ENCODE data around the gene NGEF.

The NGEF gene

DNA sequence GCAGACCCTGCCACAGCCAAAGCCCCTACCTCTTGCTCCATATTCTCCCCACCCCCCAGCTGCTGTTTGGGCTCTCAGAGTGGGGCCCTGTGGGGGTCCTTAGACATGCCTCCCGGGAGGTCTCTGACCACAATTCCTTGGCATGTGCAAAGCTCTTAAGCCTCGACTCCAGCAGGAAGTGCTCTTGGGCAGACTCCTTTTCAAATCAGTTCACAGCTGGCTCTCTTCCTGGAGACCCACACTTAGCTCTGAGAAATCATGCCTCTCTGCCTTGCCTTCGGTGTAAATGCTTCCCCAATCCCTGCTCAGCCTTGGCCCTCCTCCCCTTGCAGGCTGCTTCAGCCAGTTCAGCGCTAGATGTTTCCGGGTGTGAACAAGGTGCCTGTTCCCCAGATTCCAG lies 46.9 kb downstream of the NGEF start:
- FAIRE-seq, result no peak

DNA sequence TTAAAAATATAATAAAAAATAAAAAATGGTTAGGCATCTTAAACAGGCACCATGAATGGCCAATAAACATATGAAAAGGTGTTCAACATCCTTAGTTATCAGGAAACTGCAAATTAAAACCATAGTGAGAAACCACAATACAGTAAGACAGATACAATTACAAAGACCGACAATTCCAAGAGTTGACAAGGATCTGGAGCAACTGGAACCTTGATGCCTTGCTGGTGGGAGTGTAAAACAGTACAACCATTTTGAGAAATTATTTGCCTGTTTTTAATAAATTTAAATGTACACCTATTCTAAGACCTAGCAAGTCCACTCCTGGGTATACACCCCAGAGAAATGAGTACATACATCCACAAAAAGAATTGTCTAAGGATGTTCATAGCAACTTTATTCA lies 49.1 kb downstream of the NGEF start:
- FAIRE-seq, result no peak

DNA sequence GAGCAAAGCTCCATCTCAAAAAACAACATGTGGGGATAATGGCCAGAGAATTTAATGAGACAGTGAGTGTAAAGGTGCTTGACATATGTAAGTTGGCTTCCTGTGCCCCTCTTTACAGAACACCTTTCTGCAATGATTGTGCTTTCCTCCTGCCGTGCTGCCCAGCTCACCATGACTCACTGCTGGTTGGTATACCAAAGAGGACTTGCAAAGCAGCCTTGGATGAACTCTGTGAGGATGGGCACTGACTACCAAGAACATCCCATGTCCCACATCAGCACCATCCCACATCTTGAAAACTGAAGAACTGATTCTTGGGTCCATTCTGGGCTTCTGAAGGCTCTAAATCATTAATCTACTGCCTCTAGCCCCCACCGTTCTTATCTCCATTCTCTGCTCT lies 52.2 kb downstream of the NGEF start:
- no peak for FAIRE-seq

DNA sequence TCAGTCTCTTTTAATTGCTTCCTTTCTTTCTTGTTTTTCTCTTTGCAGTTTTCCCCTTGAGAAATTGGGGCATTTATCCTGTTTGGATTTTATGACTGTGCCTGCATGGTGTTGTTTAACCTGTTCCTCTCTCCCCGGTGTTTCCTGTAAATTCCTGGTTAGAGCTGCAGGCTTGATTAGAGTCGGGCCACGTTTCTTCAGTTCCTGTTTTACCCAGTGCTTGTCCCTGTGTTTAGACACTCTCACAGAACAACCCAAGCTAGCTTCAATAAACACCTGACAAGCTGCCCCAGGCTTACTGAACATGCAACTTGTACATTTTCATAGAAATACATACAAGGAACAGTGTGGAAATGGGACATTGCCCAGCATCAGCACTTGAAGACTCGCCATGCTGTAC lies 53.9 kb downstream of the NGEF start:
- no peak for FAIRE-seq

DNA sequence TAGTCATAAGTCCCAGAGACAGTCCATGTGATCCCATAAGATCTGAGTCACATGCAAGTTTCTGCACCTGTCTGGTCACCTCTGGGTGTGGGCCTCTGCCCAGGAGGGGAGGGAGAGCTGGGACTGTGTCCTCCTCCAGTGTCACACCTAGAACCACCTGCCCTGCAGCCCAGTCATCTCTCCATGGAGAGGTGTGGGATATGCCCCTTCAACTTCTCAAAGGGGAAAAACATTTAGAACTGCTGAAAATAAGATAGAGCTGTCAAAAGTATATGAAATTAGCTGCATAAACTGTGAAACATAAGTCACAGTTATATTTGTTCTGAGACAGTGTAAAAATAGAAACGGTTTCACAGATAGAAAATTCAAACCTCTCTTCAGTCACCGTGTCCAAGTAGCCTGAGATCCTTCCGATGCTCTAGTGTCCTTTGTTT lies 55.4 kb downstream of the NGEF start:
- no peak for FAIRE-seq

DNA sequence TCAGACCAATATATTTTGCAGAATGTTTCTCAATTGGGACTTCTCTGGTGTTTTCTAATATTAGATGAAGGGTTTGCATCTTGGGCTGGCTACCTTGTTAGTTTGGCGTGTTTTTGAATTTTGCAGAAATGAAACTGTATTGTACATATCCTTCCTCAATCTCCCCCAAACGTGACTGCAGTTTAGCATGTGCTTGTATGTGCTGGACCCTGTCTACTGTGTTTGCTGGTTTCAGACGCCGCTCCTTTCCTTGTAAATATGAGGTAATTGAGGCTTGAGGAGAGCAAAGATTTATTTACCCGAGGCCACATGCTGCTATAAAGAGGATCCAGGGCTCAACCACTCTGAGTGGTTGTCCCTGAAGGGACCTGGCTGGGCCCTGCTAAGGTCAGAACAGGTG lies 57.2 kb downstream of the NGEF start:
- no peak for FAIRE-seq

DNA sequence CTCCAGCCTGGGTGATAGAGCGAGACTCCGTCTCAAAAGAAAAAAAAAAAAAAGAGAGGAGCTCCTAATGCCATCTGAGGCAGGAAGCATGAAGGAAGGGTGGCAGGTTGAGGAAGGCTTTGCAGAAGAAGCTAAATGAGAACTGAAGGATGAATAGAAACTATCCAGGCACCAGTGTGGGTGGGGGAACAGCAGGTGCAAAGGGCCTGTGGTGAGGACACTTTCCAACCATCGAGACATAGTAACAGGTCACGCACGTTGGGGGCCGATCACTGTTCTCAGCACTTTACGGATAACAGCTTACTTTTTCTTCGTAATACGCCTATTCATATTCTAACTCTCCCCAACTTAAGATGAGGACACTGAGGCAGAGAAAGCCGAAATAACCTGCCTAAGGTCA lies 58.4 kb downstream of the NGEF start:
- no peak for FAIRE-seq

DNA sequence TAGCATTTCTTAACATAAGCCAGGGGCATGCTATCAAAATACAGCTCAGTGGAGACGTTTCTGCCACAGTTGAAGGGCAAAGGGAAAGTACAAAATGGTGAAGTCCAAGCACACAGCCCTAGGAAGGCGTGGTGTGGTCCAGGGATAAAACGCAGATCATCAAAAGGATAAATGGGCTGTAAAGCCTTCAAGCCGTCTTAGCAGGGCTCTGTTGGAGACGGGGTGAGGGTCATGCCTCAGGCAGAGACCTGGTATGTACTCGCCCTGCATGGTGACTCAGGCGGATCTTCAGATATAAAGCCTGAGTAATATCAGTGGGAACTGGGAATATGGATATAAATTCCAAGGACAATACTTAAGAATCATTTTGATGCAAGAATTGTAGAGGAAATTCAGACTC lies 61.2 kb downstream of the NGEF start:
- FAIRE-seq, result no peak

DNA sequence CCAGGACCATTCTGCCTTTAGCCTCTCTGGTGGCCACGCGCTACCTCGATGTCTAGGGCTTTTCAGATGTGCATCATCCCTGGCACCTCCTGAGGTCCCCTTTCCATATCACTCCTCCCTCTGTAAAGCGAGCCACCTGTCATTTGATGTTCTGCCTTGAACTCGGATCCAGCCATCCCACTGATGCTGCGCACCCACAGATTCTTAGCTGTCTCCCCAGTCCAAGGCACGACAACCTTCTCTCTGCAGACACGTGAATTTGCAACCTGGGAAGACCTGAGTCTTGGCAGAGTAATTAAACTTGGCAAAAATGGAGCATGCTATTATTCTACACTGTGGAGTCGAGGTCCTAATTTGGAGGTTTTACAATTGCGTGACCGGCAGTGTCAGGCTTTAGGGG lies 61.9 kb downstream of the NGEF start:
- no peak for FAIRE-seq

DNA sequence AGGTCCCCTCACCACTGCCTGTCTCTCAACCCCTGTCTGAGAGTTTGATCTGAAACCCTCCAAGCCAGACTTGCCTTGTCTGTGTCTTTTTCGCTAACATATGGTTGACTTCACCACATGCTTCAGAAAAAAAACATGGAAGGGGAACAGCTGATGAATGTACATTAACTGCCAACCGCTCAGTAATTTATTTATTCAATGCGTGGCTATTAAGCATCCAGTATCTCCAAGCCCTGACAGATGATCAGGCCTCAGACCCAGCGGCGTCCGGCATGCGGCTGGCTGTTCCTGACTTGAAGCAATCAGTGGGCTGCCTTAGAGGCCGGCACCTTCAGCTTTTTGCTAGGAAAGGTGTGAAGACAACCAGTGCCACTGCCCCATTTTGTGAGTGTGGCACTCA lies 62.3 kb downstream of the NGEF start:
- no peak for FAIRE-seq

DNA sequence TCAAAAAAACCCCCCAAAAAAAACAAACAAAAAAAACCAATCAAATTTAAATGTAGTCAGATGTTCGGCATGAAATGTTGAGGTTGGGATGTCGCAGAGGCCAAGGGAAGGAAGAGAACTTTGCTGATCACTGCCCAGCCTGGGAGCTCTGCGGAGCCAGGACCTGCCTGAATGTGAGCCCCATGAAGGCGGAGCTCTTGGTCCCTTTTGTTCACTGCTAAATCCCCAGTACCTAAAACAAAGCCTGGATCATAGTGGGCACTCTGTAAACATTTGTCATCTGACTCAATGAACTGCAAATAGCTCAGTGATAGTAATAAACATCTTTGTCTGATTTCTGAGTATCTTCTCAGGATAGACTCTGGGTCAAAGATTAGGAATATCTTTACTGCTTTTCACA lies 64.0 kb downstream of the NGEF start:
- no peak for FAIRE-seq

DNA sequence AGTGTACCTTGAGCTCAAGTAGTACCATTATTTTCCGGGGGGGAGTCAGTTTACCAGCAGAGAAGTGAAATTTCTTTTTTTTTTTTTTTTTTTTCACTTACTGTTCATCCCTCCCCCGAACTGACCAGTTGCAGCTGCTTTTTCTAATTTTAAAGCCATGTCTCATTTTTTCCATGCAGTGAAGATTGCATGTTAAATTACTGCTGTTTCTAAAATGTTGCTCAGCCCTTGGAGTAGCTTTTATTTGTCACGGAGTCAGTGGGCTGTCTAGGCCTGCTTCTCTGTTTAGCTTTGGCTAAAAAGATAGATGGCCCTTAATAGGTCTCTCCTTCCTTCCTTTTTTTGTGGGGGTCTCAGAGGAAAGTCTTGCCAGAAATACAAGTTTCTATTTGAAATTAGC lies 70.2 kb downstream of the NGEF start:
- FAIRE-seq, result no peak

DNA sequence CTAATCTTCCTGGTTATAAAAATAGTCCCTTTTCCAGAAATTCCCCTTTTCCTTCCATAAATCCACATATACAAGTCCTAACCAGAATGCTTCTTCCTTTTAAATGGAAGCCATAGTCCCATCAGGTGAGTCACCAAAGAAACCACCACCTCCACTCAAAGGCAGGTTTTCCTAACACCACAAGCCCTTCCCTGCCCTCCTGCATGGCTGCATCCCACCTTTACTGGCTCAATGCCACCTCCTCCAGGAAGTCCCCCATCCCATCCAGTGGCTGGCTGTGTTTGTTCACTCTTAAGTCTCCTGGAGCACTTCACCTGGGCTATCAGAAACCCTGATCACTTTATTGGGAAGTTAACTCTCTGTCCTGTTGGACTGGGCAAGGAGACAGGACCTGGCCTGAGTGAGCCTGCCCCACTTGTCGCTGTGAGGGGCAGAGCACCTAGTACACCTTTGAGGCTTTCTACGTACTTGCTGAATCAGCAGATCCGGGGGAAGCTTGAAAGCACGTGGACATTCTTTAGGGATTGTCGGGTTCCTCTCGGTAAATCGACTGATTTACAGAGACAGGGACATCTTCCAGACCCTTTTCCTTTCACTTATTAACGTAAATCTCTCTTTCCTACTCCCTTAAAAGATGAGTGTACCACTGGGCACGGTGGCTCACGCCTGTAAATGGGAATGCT lies 71.0 kb downstream of the NGEF start:
- no peak for FAIRE-seq

DNA sequence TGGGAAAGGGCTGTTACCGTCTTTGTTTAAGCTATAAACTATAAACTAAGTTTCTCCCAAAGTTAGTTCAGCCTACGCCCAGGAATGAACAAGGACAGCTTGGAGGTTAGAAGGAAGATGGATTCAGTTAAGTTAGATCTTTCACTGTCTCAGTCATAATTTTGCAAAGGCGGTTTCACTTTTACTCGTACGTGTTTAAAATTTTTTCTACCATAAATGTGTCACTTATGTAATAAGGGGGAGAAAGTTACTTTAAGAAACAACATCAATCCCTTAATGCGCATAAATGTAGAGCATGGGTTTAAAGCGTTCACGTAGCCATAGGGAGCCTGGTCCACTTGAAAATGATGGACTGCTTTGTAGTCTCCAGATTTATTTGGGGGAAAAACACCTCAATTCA lies 71.7 kb downstream of the NGEF start:
- FAIRE-seq, result no peak

DNA sequence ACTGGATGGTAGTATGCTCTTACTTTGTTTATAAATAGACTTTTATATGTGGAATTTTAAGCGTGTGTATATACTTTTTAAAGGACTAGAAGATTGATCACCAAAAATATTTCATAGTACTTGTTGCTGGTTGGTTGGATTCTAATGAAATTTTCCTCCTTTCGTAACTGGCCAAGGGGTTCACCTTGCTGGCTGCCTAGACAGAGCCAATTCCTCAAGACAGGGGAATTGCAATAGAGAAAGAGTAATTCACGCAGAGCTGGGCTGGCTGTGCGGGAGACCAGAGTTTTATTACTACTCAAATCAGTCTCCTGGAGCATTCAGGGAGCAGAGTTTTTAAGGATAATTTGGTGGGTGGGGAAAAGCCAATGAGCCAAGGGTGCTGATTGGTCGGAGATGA lies 72.3 kb downstream of the NGEF start:
- FAIRE-seq, result no peak

DNA sequence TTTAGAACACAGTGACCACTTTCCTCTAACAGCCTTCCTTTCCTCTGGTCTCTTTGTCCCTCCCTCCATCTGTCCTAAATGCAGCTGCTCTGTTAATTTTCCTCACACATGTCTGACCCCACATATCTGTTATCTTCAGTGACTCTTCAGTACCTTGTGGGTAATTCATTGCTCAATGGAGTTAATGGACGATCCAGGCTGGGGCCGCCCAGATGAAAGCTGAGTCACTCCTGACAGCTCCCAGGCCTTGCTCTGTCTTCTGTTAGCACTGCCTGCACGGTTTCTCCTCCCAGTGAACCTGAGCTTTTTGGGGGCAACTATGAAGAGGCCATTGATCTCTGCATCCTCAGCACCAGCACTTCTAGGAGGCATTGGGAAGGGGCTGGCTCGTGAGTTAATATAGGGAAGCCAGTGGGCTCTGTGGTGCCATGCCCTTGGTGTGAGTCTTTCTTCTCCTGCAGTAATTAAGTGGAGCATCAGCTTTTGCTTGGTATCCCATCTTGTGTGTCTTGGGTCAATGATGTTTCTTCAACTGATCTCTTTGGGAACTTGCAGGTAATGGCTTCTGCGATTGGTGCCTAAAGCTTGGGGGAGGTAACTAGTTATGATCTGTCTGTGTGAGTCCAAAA lies 75.7 kb downstream of the NGEF start:
- no peak for FAIRE-seq

DNA sequence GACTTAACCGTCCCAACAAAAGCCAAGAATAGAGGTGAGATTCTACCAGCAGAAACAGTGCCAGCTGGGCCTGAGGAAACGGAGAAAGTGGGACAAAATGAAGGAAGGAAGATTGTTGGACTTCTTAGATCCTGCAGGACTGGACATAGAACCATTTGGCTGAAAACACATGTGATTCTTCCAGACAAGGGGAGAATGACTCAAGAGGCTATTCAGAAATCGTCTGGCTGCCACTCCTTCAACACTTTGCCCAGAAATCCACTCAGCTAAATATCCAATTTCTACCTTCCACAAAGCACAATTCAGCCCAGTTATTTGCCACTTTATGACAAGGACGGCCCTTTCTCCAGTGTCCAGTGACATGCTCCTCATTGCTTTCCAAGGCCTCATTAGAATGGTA lies 81.4 kb downstream of the NGEF start:
- FAIRE-seq, result no peak

DNA sequence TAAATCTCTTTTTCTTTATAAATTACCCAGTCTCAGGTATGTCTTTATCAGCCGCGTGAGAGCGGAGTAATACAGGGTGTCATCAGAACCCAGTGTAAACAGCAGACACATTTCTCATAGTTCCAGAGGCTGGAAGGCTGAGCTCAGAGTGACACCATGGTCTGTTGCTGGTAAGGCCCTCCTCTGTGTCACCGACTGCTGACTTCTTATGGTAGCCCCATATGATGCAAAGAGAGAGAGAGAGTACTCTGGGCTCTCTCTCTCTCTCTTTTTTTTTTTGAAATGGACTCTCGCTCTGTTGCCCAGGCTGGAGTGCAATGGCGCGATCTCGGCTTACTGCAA lies 83.0 kb downstream of the NGEF start:
- FAIRE-seq, result no peak

DNA sequence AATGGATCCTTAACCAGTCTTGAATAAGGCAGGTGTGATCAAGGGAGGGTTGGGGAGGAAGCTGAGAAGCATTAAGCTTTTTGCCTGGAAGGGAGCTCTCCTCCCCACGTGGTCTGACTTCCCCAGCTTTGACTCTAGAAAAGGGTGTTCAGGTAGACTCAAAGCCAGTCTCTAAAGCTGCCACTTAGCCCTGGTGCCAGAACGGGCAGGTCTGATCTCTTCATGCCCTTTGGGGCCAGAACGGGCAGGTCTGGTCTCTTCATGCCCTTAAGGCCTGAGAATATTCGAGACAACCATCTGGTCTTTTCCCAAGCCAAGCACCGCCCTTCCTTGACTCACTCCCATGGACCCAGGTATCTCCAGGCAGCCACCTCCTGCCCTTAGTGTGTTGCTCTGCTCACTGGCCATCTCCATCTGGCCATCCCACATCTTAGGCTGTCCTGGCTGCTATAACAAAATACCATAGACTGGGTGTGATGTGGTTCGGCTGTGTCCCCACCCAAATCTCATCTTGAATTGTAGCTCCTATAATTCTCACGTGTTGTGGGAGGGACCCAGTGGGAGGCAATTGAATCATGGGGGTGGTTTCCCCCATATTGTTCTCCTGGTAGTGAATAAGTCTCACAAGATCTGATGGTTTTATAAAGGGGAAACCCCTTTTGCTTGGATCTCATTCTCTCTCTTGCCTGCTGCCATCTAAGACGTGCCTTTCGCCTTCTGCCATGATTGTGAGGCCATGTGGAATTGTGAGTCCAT lies 83.6 kb downstream of the NGEF start:
- FAIRE-seq, result no peak

DNA sequence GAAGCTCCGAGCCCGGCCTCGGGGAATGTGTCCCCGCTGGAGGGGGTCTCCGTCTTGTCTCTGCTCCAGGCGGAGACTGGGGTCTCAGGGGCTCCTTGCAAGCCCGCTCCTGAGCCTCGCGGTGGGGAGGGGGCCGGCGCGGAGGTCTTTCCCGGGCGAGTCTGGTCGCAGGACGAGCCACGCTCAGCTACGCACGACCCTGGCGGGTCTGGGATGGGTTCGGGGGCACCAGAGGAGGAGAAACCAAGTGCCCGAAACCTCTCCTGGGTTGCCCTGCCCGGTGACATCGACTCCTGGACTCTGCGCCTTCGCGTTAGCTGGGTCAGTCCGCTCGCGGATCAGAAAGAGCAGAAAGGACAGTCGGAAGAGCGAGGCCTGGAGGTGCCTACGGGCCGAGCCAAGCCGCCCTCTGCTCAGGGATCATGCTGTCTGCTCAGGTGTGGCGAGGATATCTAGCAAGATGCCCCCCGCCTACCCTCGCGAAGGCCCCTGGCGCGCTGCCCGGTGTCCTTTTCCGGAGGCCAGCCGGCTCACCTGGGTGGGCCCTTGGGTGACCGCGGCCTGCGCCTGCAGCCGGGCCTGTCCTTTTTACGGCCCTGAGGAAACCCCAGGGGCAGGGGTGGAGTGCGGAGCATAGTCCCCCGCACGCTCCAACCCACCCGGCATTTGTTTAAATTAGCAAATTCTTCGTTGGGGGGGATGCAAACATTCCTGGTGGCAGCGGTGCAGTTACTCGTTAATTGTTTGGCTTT lies 84.3 kb downstream of the NGEF start:
- FAIRE-seq, result no peak

DNA sequence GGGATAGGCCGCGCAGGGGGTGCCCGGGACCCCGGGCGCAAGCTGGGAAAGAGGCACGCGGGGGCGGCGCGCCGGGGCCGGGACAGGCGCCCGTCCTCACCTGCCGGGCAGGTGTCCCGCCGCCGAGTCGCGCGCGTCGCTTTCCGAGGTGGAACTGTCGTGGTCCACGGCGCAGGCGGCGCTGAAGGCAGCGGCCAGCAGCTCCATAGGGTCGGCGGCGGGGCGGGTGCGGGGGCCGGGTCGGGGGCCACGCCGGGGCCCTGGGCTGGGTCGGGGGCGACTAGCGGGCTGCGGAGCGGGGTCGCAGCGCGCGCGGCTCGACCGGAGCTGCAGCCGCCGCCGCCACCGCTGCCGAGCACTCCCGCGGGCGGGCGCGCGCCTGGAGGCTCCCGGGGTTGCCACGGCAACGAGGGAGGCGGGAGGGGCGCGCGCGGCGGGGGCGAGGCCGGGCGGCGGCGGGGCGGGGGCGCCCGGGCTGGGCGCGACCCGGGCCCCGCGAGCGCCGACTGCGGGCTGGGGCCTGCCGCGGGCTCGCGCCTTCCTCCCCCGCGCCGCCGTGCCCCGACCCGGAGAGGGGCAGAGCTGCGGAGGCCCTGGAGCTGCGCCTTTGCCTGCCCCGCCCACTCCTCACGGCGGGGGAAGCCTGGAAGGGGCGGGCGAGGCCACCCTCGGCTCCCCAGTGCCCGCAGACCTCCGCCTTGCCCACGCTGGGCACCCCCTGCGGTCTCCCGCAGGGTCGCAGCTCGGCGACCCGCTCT lies 85.1 kb downstream of the NGEF start:
- no peak for FAIRE-seq

DNA sequence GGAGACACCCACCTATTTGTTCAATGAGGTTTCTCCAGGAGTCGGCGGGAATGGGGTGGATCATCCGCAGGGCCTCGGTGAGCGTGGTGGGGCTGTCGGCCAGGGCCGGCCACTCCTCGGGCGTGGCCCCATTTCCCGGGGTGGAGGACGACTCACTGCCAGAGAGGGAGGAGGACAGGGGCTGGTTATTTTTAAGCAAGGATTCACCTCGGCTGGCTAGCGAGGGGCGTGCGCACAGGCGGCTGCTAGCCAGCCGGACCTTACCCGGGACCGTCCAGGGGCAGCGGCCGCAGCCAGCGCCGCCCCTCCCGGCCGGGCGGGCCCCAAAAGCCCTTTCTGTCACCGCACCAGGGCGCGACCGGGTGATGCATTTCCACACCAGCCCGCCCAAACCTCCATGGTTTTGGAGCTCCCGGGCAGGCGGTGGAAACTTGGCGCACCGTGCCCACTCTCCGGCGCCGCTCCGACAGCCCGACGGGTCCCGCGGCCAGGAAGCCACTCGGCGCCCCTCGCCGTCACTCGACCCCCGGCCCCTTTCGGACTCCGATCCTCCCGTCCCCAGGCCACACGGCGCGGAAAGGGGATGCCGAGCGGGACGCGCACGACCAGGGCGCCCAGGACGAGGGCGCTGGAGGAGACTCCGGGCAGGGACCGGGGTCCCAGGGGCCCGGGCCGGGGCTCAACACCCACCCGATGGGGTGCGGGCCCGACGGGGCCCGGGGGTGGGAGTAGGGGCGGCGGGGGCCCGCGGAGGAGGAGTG lies 85.8 kb downstream of the NGEF start:
- no peak for FAIRE-seq
